SU-DHL-6 (cell line): ENCODE results near the gene MAST4.
A peak's percentile ranks its signal among the peaks of the same experiment; 100 is the strongest.

Experiments
- H2AFZ ChIP-seq: fragments of 200-600 bp; sonication (generic); 2 replicates; pipeline ENCODE4 v1.6.1; 2014; ENCODE audit warnings: low read depth, mild to moderate bottlenecking, moderate library complexity, mixed read lengths, antibody characterized with exemption, low read length; ENCODE audit not compliant: severe bottlenecking
- H3F3A ChIP-seq: fragments of 200-600 bp; shearing (Covaris generic); 2 replicates; pipeline ENCODE4 v1.6.0; 2016; ENCODE audit warnings: antibody characterized with exemption, mild to moderate bottlenecking; ENCODE audit not compliant: insufficient read depth
- H3K27ac ChIP-seq: fragments of 200-600 bp; sonication (generic); 2 replicates; pipeline ENCODE4 v1.5.1; 2016; ENCODE audit warnings: low read depth, mild to moderate bottlenecking, low read length, moderate library complexity, mixed read lengths
- H3K27me3 ChIP-seq: fragments of 200-600 bp; sonication (generic), shearing (Covaris generic); 2 replicates; pipeline ENCODE4 v1.6.0; 2014; ENCODE audit warnings: mild to moderate bottlenecking, low read length
- H3K36me3 ChIP-seq: fragments of 200-600 bp; sonication (generic); 2 replicates; pipeline ENCODE4 v1.6.1; 2014; ENCODE audit warnings: mild to moderate bottlenecking, low read length, mixed read lengths
- H3K4me2 ChIP-seq: fragments of 300-600, 200-600 bp; shearing (Covaris generic), sonication (generic); 2 replicates; pipeline ENCODE4 v1.6.0; 2014; ENCODE audit warnings: low read length, low read depth, mild to moderate bottlenecking; ENCODE audit not compliant: poor library complexity, severe bottlenecking
- H3K4me3 ChIP-seq: fragments of 200-600 bp; sonication (generic); 2 replicates; pipeline ENCODE4 v1.5.1; 2014; ENCODE audit warnings: antibody characterized with exemption, low read length, mild to moderate bottlenecking, mixed read lengths; ENCODE audit not compliant: insufficient read depth, poor library complexity, severe bottlenecking
- H3K79me2 ChIP-seq: fragments of 200-600 bp; sonication (generic); 2 replicates; pipeline ENCODE4 v1.6.1; 2014; ENCODE audit warnings: mild to moderate bottlenecking, low read length, moderate library complexity; ENCODE audit not compliant: insufficient read depth
- H3K9ac ChIP-seq: fragments of 200-600 bp; sonication (generic); 2 replicates; pipeline ENCODE4 v1.7.0; 2014; ENCODE audit warnings: mild to moderate bottlenecking, low read length
- H3K9me2 ChIP-seq: fragments of 200-600 bp; sonication (generic); replicated peaks from 2 replicates; pipeline ENCODE4 v1.6.1; 2014; ENCODE audit warnings: low read length; ENCODE audit not compliant: insufficient read depth
- H3K9me3 ChIP-seq: fragments of 200-600 bp; sonication (generic); 2 replicates; pipeline ENCODE4 v1.6.1; 2014; ENCODE audit warnings: low read length, mixed read lengths; ENCODE audit not compliant: insufficient read depth
- H4K20me1 ChIP-seq: fragments of 200-600 bp; sonication (generic); 2 replicates; pipeline ENCODE4 v1.6.1; 2014; ENCODE audit warnings: low read depth, mild to moderate bottlenecking, antibody characterized with exemption, low read length, moderate library complexity, mixed read lengths
- EZH2phosphoT487 ChIP-seq: fragments of 200-600 bp; sonication (generic), shearing (Covaris generic); conservative IDR thresholded peaks from 2 replicates; pipeline ENCODE4 v1.6.1; 2018; ENCODE audit warnings: mild to moderate bottlenecking, antibody characterized with exemption, low read length, moderate library complexity, mixed read lengths
- TF ChIP-seq, protein P1 (sequence below): fragments of 200-600 bp; sonication (generic); IDR thresholded peaks from one replicate; pipeline ENCODE4 v1.5.1; 2017; ENCODE audit warnings: antibody characterized with exemption, mild to moderate bottlenecking, low read length, moderate library complexity; ENCODE audit not compliant: insufficient read depth, poor library complexity, severe bottlenecking

Gene MAST4

DNA sequence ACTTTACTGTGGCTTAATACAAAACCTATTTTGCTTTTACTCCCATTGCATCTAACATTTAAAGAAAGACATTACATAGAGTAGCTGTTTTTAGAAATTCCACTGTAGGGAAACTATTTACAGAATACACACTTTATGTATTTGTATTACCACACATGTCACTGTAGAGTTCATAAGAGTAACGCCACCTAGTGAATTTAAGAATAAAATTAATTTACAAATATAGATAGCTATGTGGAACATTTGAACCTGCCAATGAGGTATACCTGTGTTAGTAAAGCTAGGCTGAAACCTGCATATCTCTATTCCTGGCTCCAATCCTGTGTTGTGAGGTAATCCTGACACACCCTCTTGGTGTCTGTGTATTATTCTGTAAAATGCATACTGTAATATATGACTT, 234.4 kb downstream of the MAST4 start:
- H4K20me1 ChIP-seq = no peaks in the 10 kb centered on the region
- H3K27ac ChIP-seq = no peak overlapping the region
- no peak overlapping the region for H3K4me2 ChIP-seq
- no peak overlapping the region for H3K4me3 ChIP-seq
- H3F3A ChIP-seq = no peaks in the 10 kb centered on the region
- no peaks in the 10 kb centered on the region for H3K79me2 ChIP-seq
- H3K27me3 ChIP-seq = no peaks in the 10 kb centered on the region
- H3K36me3 ChIP-seq = no peaks in the 10 kb centered on the region
- TF ChIP-seq EZH2phosphoT487 = no peak
- TF ChIP-seq, protein P1, sequence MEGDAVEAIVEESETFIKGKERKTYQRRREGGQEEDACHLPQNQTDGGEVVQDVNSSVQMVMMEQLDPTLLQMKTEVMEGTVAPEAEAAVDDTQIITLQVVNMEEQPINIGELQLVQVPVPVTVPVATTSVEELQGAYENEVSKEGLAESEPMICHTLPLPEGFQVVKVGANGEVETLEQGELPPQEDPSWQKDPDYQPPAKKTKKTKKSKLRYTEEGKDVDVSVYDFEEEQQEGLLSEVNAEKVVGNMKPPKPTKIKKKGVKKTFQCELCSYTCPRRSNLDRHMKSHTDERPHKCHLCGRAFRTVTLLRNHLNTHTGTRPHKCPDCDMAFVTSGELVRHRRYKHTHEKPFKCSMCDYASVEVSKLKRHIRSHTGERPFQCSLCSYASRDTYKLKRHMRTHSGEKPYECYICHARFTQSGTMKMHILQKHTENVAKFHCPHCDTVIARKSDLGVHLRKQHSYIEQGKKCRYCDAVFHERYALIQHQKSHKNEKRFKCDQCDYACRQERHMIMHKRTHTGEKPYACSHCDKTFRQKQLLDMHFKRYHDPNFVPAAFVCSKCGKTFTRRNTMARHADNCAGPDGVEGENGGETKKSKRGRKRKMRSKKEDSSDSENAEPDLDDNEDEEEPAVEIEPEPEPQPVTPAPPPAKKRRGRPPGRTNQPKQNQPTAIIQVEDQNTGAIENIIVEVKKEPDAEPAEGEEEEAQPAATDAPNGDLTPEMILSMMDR = peak; percentile 38
- H3K9me3 ChIP-seq = no peaks in the 10 kb centered on the region
- H3K9me2 ChIP-seq = no peaks in the 10 kb centered on the region
- no peak overlapping the region for H2AFZ ChIP-seq
- H3K9ac ChIP-seq = no peak overlapping the region

- Histone ChIP-seq H3K4me2 (no peak overlapping the region), H3K79me2 (no peaks in the 10 kb centered on the region), H3K9me3 (no peaks in the 10 kb centered on the region), H3K4me3 (no peak overlapping the region), H3K27ac (no peak overlapping the region), H4K20me1 (no peaks in the 10 kb centered on the region), H2AFZ (no peak overlapping the region), H3K9me2 (no peaks in the 10 kb centered on the region), H3K36me3 (no peaks in the 10 kb centered on the region), H3F3A (no peaks in the 10 kb centered on the region), H3K27me3 (no peaks in the 10 kb centered on the region), H3K9ac (no peak overlapping the region)
- TF ChIP-seq, protein P1 = no peak
- no peak for TF ChIP-seq EZH2phosphoT487
Measured at GRCh38 chr5:66839636-66840185, 243.5 kb downstream of the MAST4 start.

- Histone ChIP-seq H3K9me3 (no peaks in the 10 kb centered on the region), H3K36me3 (no peaks in the 10 kb centered on the region), H3K4me2 (no peak overlapping the region), H3F3A (no peaks in the 10 kb centered on the region), H3K27ac (no peak overlapping the region), H4K20me1 (no peaks in the 10 kb centered on the region), H3K79me2 (no peaks in the 10 kb centered on the region), H2AFZ (no peak overlapping the region), H3K9me2 (no peaks in the 10 kb centered on the region), H3K27me3 (no peaks in the 10 kb centered on the region), H3K4me3 (no peak overlapping the region), H3K9ac (no peak overlapping the region)
- TF ChIP-seq EZH2phosphoT487 = no peak
- TF ChIP-seq, protein P1 = no peak
Measured at GRCh38 chr5:66840511-66841013, 244.4 kb downstream of the MAST4 start.
